Loucy (cell line): ENCODE measurements around the gene PYGB.

Experiments used
- H2AFZ ChIP-seq: fragments of 200-600 bp; sonication (generic); 2 replicates; pipeline ENCODE4 v1.6.0; 2016; ENCODE audit warnings: antibody characterized with exemption, mild to moderate bottlenecking, low read length, moderate library complexity
- H3F3A ChIP-seq: fragments of 200-600 bp; 2 replicates; pipeline ENCODE4 v1.6.0; 2016; ENCODE audit warnings: antibody characterized with exemption, low read depth, mild to moderate bottlenecking
- H3K27me3 ChIP-seq: fragments of 200-600 bp; sonication (generic); 2 replicates; pipeline ENCODE4 v1.6.1; 2014; ENCODE audit warnings: low read length, mild to moderate bottlenecking; ENCODE audit not compliant: insufficient read depth, poor library complexity, severe bottlenecking
- H3K36me3 ChIP-seq: fragments of 200-600 bp; sonication (generic); 2 replicates; pipeline ENCODE4 v1.6.1; 2016; ENCODE audit warnings: low read length; ENCODE audit not compliant: insufficient read depth
- H3K4me1 ChIP-seq: fragments of 200-600 bp; sonication (generic); 2 replicates; pipeline ENCODE4 v1.5.1; 2014; ENCODE audit warnings: low read length, mild to moderate bottlenecking; ENCODE audit not compliant: insufficient read depth, poor library complexity, severe bottlenecking
- H3K4me2 ChIP-seq: fragments of 200-600 bp; sonication (generic); 2 replicates; pipeline ENCODE4 v1.6.0; 2014; ENCODE audit warnings: antibody characterized with exemption, low read length, low read depth, mild to moderate bottlenecking; ENCODE audit not compliant: poor library complexity, severe bottlenecking
- H3K4me3 ChIP-seq: fragments of 200-600 bp; sonication (generic); 2 replicates; pipeline ENCODE4 v1.5.1; 2014; ENCODE audit warnings: low read length, mild to moderate bottlenecking, mixed read lengths; ENCODE audit not compliant: poor library complexity, severe bottlenecking
- H3K79me2 ChIP-seq: fragments of 200-600 bp; sonication (generic); 2 replicates; pipeline ENCODE4 v1.6.1; 2014; ENCODE audit warnings: low read length; ENCODE audit not compliant: insufficient read depth
- H3K9ac ChIP-seq: fragments of 200-600 bp; sonication (generic); 2 replicates; pipeline ENCODE4 v1.6.0; 2014; ENCODE audit warnings: mild to moderate bottlenecking, low read depth, low read length, moderate library complexity; ENCODE audit not compliant: poor library complexity, severe bottlenecking
- H3K9me2 ChIP-seq: fragments of 200-600 bp; sonication (generic); replicated peaks from 2 replicates; pipeline ENCODE4 v1.6.1; 2016; ENCODE audit warnings: low read depth, low read length, mixed read lengths
- H3K9me3 ChIP-seq: fragments of 200-600 bp; sonication (generic); 2 replicates; pipeline ENCODE4 v1.6.1; 2014; ENCODE audit warnings: mild to moderate bottlenecking, antibody characterized with exemption, low read length, low read depth; ENCODE audit not compliant: insufficient read depth
- H4K20me1 ChIP-seq: fragments of 200-600 bp; sonication (generic); 2 replicates; pipeline ENCODE4 v1.6.0; 2014; ENCODE audit warnings: antibody characterized with exemption, low read length, mild to moderate bottlenecking; ENCODE audit not compliant: insufficient read depth, poor library complexity, severe bottlenecking
- CTCF ChIP-seq: fragments of 200-600 bp; sonication (generic); conservative IDR thresholded peaks from 2 replicates; pipeline ENCODE4 v1.5.1; 2014; ENCODE audit warnings: mild to moderate bottlenecking, antibody characterized with exemption, low read length
- EZH2phosphoT487 ChIP-seq: fragments of 200-600 bp; IDR thresholded peaks from 2 replicates; pipeline ENCODE4 v1.6.1; 2018; ENCODE audit warnings: antibody characterized with exemption, mild to moderate bottlenecking, moderate library complexity, borderline replicate concordance

PYGB gene

GRCh38 chr20:25317351-25318075, 69.6 kb downstream of the PYGB start:
- no peaks in the 10 kb centered on the region for H4K20me1 ChIP-seq
- H3F3A ChIP-seq: no peaks in the 10 kb centered on the region
- no peak overlapping the region for H2AFZ ChIP-seq
- no peaks in the 10 kb centered on the region for H3K9me2 ChIP-seq
- no peak overlapping the region for H3K4me2 ChIP-seq
- no peak for TF ChIP-seq EZH2phosphoT487
- no peak for TF ChIP-seq CTCF
- H3K36me3 ChIP-seq: peaks cover 27% of the 10 kb centered on the region; the same call in 1 of the 2 replicates
- H3K4me1 ChIP-seq: peaks cover 8% of the 10 kb centered on the region
- H3K4me3 ChIP-seq: no peak overlapping the region
- no peaks in the 10 kb centered on the region for H3K79me2 ChIP-seq
- H3K9me3 ChIP-seq: no peaks in the 10 kb centered on the region
- H3K9ac ChIP-seq: no peak overlapping the region
- no peaks in the 10 kb centered on the region for H3K27me3 ChIP-seq

GRCh38 chr20:25318471-25319240, 70.8 kb downstream of the PYGB start:
- H3F3A ChIP-seq: no peaks in the 10 kb centered on the region
- peaks cover 8% of the 10 kb centered on the region for H3K4me1 ChIP-seq
- no peaks in the 10 kb centered on the region for H3K9me3 ChIP-seq
- TF ChIP-seq CTCF (no peak), EZH2phosphoT487 (no peak)
- no peak overlapping the region for H2AFZ ChIP-seq
- no peak overlapping the region for H3K4me2 ChIP-seq
- H3K79me2 ChIP-seq: no peaks in the 10 kb centered on the region
- H3K36me3 ChIP-seq: peaks cover 33% of the 10 kb centered on the region; the same call in 1 of the 2 replicates
- H4K20me1 ChIP-seq: no peaks in the 10 kb centered on the region
- no peak overlapping the region for H3K4me3 ChIP-seq
- no peaks in the 10 kb centered on the region for H3K9me2 ChIP-seq
- no peaks in the 10 kb centered on the region for H3K27me3 ChIP-seq
- no peak overlapping the region for H3K9ac ChIP-seq

GRCh38 chr20:25319241-25320034, 71.6 kb downstream of the PYGB start:
- no peaks in the 10 kb centered on the region for H4K20me1 ChIP-seq
- H3K27me3 ChIP-seq: no peaks in the 10 kb centered on the region
- H3F3A ChIP-seq: no peaks in the 10 kb centered on the region
- TF ChIP-seq CTCF (no peak), EZH2phosphoT487 (no peak)
- H3K9ac ChIP-seq: no peak overlapping the region
- H3K79me2 ChIP-seq: peaks cover 4% of the 10 kb centered on the region; the same call in 1 of the 2 replicates
- no peaks in the 10 kb centered on the region for H3K9me3 ChIP-seq
- H3K9me2 ChIP-seq: no peaks in the 10 kb centered on the region
- no peak overlapping the region for H3K4me2 ChIP-seq
- peaks cover 8% of the 10 kb centered on the region for H3K4me1 ChIP-seq
- no peak overlapping the region for H2AFZ ChIP-seq
- H3K36me3 ChIP-seq: peaks cover 31% of the 10 kb centered on the region; the same call in 1 of the 2 replicates
- H3K4me3 ChIP-seq: no peak overlapping the region
